A549 (cell line): ENCODE measurements around the gene CTNND2. TPM values are rescaled to one million over a fixed set of nuclear protein-coding genes. Genes with fewer than 3 reads are reported as not detected.

Experiments used
- ATAC-seq, 2 experiments: fragments of 200-7000 bp in 1 of 2; fragments of >200 bp in 1 of 2; cut with Nextera tagmentation in 1 of 2; cut with Tn5 transposase in 1 of 2; 3 replicates each; pipeline versions ENCODE4 v1.8.0 to v1.9.1; 2018 to 2020; ENCODE audit warnings: mild to moderate bottlenecking in 1 of 2, moderate library complexity in 1 of 2
- CTCF ChIA-PET: fragments of 300-600 bp; sonication (Branson Sonifier 250); formaldehyde crosslinking; extraction: SDS; loops from one replicate; lab custom pipeline; 2021; ENCODE audit warnings: antibody characterized with exemption, inconsistent platforms; lab: Yijun Ruan, JAX
- POLR2A ChIA-PET: fragments of 350-600 bp; formaldehyde crosslinking; extraction: SDS; loops from one replicate; lab custom pipeline; 2021; ENCODE audit warnings: antibody characterized with exemption, inconsistent platforms; lab: Yijun Ruan, JAX
- DNase-seq, 2 experiments: peaks; one replicate each; pipeline versions ENCODE4 v3.0.0 to v3.0.0-alpha.2; 2011 to 2016; ENCODE audit warnings: low read depth in 1 of 2, low spot score in 1 of 2
- FAIRE-seq: peaks from 2 replicates; lab custom pipeline; 2011; peaks lifted over from hg19 to GRCh38; lab: Jason Lieb, UNC
- H3K27ac ChIP-seq, 2 experiments: fragments of >200 bp; sonication (Bioruptor Twin); formaldehyde crosslinking; 3 replicates each; pipeline ENCODE4 v1.5.1; 2016 to 2017
- H3K4me1 ChIP-seq: fragments of >200 bp; sonication (Bioruptor Twin); formaldehyde crosslinking; 3 replicates; pipeline ENCODE4 v1.6.1; 2016
- H3K4me2 ChIP-seq: fragments of >200 bp; sonication (Bioruptor Twin); formaldehyde crosslinking; 3 replicates; pipeline ENCODE4 v1.6.1; 2016
- H3K4me3 ChIP-seq: fragments of >200 bp; sonication (Bioruptor Twin); formaldehyde crosslinking; 3 replicates; pipeline ENCODE4 v1.5.1; 2016
- H3K9me3 ChIP-seq: fragments of >200 bp; sonication (Bioruptor Twin); formaldehyde crosslinking; 3 replicates; pipeline ENCODE4 v1.6.1; 2016
- CEBPB ChIP-seq, 2 experiments: fragments of >200 bp in 1 of 2; sonication (Bioruptor Twin) in 1 of 2; formaldehyde crosslinking in 1 of 2; IDR thresholded peaks; 2 replicates each; pipeline ENCODE4 v1.6.1; 2012 to 2016
- EHMT2 ChIP-seq: fragments of 200-600 bp; sonication (generic); IDR thresholded peaks from 2 replicates; pipeline ENCODE4 v1.6.1; 2016; ENCODE audit warnings: antibody characterized with exemption, low read depth, mild to moderate bottlenecking, moderate library complexity
- FOSB ChIP-seq: fragments of 250-450 bp; sonication (Bioruptor Pico); IDR thresholded peaks from 2 replicates; pipeline ENCODE4 v1.5.0; 2020; ENCODE audit warnings: mild to moderate bottlenecking, moderate library complexity
- HEYL ChIP-seq: fragments of 250-450 bp; sonication (Bioruptor Pico); IDR thresholded peaks from 2 replicates; pipeline ENCODE4 v1.8.0; 2021; ENCODE audit warnings: mild to moderate bottlenecking, moderate library complexity
- JUN ChIP-seq, 2 experiments: fragments of >200 bp; sonication (Bioruptor Twin); formaldehyde crosslinking; IDR thresholded peaks; 2 replicates in 1 of 2; 3 replicates in 1 of 2; pipeline ENCODE4 v1.6.1; 2016 to 2017
- KDM1A ChIP-seq: fragments of 200-600 bp; sonication (generic); IDR thresholded peaks from 2 replicates; pipeline ENCODE4 v1.6.1; 2016; ENCODE audit warnings: low read depth, mild to moderate bottlenecking
- NR3C1 ChIP-seq: fragments of >200 bp; sonication (Bioruptor Twin); formaldehyde crosslinking; IDR thresholded peaks from 3 replicates; pipeline ENCODE4 v1.6.1; 2017
- RFX5 ChIP-seq: fragments of 450-650 bp; IDR thresholded peaks from 2 replicates; pipeline ENCODE4 v1.7.1; 2014; ENCODE audit warnings: antibody characterized with exemption, mild to moderate bottlenecking, moderate library complexity
- RNF2 ChIP-seq: fragments of 200-600 bp; sonication (generic); IDR thresholded peaks from 2 replicates; pipeline ENCODE4 v1.6.1; 2016; ENCODE audit warnings: low read depth, mild to moderate bottlenecking, antibody characterized with exemption, moderate library complexity, borderline replicate concordance
- TP53 ChIP-seq: fragments of 250-450 bp; sonication (Bioruptor Pico); IDR thresholded peaks from 2 replicates; pipeline ENCODE4 v1.5.0; 2021; ENCODE audit warnings: mild to moderate bottlenecking, moderate library complexity
- ZFP36 ChIP-seq: fragments of 450-650 bp; IDR thresholded peaks from 2 replicates; pipeline ENCODE4 v1.6.1; 2014; ENCODE audit warnings: borderline replicate concordance; ENCODE audit not compliant: partially characterized antibody
- ZNF302 ChIP-seq: fragments of 250-450 bp; sonication (Bioruptor Pico); IDR thresholded peaks from 2 replicates; pipeline ENCODE4 v1.9.0; 2021; ENCODE audit warnings: inconsistent platforms, mild to moderate bottlenecking, moderate library complexity
- WGBS: methylation state at CpG from one replicate; pipeline ENCODE4 v1.1.6; 2017; ENCODE audit errors: missing lambda C conversion rate; 5-methylcytosine and 5-hydroxymethylcytosine counted together
- polyA minus RNA-seq: library from RNA; depleted of rRNA, polyadenylated mRNA; stranded (reverse); fragments of >200 nt; gene quantifications from 2 replicates; pipeline ENCODE4 v1.2.3, GENCODE V29; 2011; rRNA and poly(A)+ RNA removed
- polyA plus RNA-seq, 4 experiments: library from polyadenylated mRNA; depleted of rRNA in 3 of 4; stranded (reverse); fragments of >200 nt; fragmentation: RNase III in 1 of 4; extraction: RNeasy Plus Mini Kit Qiagen cat#74134 plus additional on column Dnase treatment in 1 of 4; gene quantifications; 2 replicates in 3 of 4; 3 replicates in 1 of 4; pipeline ENCODE4 v1.2.3, GENCODE V29; 2011 to 2017
- TF ChIP-seq, protein P1 (sequence below): fragments of 150-350 bp; IDR thresholded peaks from 2 replicates; pipeline ENCODE4 v1.6.1; 2014; ENCODE audit warnings: low read depth, mild to moderate bottlenecking, low read length
- TF ChIP-seq, protein P2 (sequence below): fragments of >200 bp; sonication (Bioruptor Twin); formaldehyde crosslinking; IDR thresholded peaks from 3 replicates; pipeline ENCODE4 v1.5.1; 2016
- TF ChIP-seq, protein P3 (sequence below): fragments of 250-450 bp; sonication (Bioruptor Pico); IDR thresholded peaks from 2 replicates; pipeline ENCODE4 v1.5.0; 2020; ENCODE audit warnings: low read depth, mild to moderate bottlenecking, moderate library complexity
- TF ChIP-seq, protein P4 (sequence below): IDR thresholded peaks from 2 replicates; pipeline ENCODE4 v1.6.1; 2012; ENCODE audit warnings: low read depth, borderline replicate concordance

The CTNND2 gene, protein sequence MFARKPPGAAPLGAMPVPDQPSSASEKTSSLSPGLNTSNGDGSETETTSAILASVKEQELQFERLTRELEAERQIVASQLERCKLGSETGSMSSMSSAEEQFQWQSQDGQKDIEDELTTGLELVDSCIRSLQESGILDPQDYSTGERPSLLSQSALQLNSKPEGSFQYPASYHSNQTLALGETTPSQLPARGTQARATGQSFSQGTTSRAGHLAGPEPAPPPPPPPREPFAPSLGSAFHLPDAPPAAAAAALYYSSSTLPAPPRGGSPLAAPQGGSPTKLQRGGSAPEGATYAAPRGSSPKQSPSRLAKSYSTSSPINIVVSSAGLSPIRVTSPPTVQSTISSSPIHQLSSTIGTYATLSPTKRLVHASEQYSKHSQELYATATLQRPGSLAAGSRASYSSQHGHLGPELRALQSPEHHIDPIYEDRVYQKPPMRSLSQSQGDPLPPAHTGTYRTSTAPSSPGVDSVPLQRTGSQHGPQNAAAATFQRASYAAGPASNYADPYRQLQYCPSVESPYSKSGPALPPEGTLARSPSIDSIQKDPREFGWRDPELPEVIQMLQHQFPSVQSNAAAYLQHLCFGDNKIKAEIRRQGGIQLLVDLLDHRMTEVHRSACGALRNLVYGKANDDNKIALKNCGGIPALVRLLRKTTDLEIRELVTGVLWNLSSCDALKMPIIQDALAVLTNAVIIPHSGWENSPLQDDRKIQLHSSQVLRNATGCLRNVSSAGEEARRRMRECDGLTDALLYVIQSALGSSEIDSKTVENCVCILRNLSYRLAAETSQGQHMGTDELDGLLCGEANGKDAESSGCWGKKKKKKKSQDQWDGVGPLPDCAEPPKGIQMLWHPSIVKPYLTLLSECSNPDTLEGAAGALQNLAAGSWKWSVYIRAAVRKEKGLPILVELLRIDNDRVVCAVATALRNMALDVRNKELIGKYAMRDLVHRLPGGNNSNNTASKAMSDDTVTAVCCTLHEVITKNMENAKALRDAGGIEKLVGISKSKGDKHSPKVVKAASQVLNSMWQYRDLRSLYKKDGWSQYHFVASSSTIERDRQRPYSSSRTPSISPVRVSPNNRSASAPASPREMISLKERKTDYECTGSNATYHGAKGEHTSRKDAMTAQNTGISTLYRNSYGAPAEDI (N-terminal part only)
- polyA plus RNA-seq (2011; rRNA removed): 0.09 TPM in 1 of 2 replicates, not detected in the other
- 0.01 TPM in 1 of 2 replicates, not detected in the other for polyA plus RNA-seq (2012; cell fraction: cytosol; rRNA removed)
- polyA plus RNA-seq (2012; cell fraction: nucleus; rRNA removed): not detected in 2 replicates
- polyA plus RNA-seq (2017; fragmentation: RNase III; extraction: RNeasy Plus Mini Kit Qiagen cat#74134 plus additional on column Dnase treatment): not detected in 3 replicates
- not detected in 2 replicates for polyA minus RNA-seq

DNA sequence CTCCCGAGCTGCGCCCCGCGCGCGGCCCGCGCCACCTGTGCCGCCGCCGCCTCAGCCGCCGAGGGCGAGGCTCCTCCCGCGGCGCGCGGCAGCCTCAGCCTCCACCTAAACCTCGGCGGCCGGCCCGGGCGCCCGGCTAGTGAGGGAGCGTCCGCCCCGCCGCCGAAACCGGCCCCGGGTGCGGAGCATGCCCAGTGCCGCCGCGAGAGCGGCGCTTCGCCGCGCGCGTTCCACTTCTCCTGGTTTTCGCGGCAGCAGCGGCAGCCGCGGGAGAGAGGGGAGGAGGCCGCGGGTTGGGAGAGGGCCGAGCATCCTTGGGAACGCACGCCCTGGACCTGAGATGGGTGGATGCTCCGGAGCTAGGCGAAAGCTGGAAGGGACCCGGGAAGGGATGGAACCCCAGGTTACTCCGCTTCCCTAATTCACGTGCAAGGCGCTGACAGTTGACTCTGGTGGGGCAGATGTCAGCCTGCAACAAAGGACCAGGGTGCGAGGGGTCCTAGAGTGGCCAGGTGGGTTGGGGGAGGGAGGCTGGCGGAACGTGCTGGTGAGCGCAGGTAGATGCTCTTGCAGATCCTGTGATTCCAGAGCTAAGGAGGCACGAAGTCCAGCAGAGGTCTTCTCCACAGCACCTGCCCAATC is at the start of gene CTNND2:
Gene CTNND2 (minus strand): TSS at position 182 of the 642 bp plus-strand sequence. CDS start 593 bp downstream, outside the sequence.
- Histone ChIP-seq H3K9me3 (no peaks in the 10 kb centered on the region), H3K4me2 (peak within 1 kb of the TSS; percentile 94), H3K4me1 (peaks cover 6% of the 10 kb centered on the region; the same call in 1 of the 3 replicates), H3K27ac (peak within 1 kb of the TSS in 1 of 2 experiments; percentile 56; a peak in 2 of 6 replicates), H3K4me3 (peak within 1 kb of the TSS; percentile 57)
- ChIA-PET POLR2A (no interaction called here), CTCF (interaction anchor here (0.6 to 1.4 kb wide), 4 partner anchors 9 to 1209 kb away, joined by 3 to 4 read pairs (median 3); no protein-coding TSS in a partner anchor)
- DNase-seq: peak; percentile 9 to 24
- no peak for FAIRE-seq
- WGBS: 1% methylated on average over 30 of the region's 64 CpGs
- peak; percentile 64 to 83 for ATAC-seq
- TF ChIP-seq TP53 (no peak), FOSB (CRISPR knock-in tag) (no peak), EHMT2 (no peak), RFX5 (no peak), ZNF302 (no peak), RNF2 (no peak), CEBPB (IDR thresholded peaks at IDR 0.05) (no peak), ZFP36 (no peak), HEYL (no peak), KDM1A (no peak), NR3C1 (no peak), JUN (IDR thresholded peaks at IDR 0.05) (no peak)
- TF ChIP-seq, protein P1, sequence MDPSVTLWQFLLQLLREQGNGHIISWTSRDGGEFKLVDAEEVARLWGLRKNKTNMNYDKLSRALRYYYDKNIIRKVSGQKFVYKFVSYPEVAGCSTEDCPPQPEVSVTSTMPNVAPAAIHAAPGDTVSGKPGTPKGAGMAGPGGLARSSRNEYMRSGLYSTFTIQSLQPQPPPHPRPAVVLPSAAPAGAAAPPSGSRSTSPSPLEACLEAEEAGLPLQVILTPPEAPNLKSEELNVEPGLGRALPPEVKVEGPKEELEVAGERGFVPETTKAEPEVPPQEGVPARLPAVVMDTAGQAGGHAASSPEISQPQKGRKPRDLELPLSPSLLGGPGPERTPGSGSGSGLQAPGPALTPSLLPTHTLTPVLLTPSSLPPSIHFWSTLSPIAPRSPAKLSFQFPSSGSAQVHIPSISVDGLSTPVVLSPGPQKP: no peak
- TF ChIP-seq, protein P2, sequence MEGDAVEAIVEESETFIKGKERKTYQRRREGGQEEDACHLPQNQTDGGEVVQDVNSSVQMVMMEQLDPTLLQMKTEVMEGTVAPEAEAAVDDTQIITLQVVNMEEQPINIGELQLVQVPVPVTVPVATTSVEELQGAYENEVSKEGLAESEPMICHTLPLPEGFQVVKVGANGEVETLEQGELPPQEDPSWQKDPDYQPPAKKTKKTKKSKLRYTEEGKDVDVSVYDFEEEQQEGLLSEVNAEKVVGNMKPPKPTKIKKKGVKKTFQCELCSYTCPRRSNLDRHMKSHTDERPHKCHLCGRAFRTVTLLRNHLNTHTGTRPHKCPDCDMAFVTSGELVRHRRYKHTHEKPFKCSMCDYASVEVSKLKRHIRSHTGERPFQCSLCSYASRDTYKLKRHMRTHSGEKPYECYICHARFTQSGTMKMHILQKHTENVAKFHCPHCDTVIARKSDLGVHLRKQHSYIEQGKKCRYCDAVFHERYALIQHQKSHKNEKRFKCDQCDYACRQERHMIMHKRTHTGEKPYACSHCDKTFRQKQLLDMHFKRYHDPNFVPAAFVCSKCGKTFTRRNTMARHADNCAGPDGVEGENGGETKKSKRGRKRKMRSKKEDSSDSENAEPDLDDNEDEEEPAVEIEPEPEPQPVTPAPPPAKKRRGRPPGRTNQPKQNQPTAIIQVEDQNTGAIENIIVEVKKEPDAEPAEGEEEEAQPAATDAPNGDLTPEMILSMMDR: no peak
- TF ChIP-seq, protein P3, sequence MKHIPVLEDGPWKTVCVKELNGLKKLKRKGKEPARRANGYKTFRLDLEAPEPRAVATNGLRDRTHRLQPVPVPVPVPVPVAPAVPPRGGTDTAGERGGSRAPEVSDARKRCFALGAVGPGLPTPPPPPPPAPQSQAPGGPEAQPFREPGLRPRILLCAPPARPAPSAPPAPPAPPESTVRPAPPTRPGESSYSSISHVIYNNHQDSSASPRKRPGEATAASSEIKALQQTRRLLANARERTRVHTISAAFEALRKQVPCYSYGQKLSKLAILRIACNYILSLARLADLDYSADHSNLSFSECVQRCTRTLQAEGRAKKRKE (CRISPR knock-in tag): no peak
- TF ChIP-seq, protein P4, sequence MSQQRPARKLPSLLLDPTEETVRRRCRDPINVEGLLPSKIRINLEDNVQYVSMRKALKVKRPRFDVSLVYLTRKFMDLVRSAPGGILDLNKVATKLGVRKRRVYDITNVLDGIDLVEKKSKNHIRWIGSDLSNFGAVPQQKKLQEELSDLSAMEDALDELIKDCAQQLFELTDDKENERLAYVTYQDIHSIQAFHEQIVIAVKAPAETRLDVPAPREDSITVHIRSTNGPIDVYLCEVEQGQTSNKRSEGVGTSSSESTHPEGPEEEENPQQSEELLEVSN: no peak
- TF ChIP-seq, all 56 proteins: peak for 0
